Central memory CD4-positive, alpha-beta T cell (primary cell): Measurements from ENCODE around the gene SYCP2.

Source experiments
- DNase-seq: peaks from one replicate; pipeline ENCODE4 v3.0.0; 2022

The SYCP2 gene

DNA sequence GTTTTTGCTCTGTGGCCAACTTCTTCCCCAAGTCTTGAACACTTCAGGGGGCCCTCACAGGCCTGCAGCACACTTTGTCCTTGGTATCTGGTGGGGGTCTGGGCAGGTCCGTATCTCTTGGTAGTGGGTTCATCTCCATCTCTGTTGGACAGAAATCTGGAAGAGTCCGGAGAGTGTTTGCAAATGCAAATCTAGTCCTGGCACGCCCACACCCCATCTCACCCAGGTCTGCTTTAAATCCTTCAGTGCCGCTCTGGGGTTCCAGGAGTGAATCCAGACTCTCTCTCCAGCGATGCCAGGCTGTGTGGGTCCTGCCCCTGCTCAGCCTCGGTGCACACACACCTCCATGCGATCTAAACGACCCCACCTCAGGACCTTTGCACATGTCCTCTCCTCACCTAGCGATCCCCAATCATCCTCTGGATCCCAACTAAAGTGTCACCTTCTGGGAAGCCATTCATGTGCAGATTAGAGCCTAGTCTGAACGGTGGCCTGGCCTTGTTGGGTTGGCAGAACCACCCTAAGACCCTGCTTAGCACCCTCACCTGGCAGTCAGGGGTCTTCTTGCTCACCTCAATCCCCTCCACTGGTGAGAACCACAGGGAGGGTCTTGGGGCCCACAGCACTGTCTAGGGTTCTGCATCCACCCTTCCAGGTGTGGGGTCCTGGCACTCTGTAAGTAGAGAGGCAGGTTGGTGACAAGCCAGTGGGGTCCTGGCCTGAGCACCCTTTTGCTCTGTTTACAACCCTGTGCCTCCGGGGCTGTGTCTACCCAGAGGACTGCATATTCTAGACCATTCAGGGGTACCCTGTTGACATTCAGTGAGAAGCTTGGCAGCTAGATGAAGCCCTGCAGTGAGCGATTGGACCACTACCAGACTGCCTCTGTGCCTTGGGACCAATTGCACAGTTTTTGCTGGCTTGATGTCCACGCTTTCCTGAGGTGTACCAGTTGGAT lies 100.8 kb downstream of the SYCP2 start:
- no peak for DNase-seq

DNA sequence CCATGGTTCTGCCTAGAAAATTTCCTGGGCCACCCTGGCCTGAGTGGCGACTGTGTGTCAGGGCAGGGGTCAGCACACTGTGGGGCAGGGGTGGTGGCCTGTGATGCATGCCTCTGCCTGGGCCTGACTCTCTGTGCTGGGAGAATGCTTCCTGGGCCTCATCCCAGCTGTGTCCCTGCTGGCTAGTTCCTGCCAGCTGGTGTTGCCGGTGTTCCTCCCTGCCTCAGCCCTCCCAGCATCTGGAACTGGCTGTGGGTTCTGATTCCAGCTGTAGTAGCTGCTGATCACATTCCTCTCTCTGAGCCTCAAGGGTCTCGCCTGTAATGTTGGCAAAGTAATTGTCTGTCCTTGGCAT lies 101.5 kb downstream of the SYCP2 start:
- no peak for DNase-seq

DNA sequence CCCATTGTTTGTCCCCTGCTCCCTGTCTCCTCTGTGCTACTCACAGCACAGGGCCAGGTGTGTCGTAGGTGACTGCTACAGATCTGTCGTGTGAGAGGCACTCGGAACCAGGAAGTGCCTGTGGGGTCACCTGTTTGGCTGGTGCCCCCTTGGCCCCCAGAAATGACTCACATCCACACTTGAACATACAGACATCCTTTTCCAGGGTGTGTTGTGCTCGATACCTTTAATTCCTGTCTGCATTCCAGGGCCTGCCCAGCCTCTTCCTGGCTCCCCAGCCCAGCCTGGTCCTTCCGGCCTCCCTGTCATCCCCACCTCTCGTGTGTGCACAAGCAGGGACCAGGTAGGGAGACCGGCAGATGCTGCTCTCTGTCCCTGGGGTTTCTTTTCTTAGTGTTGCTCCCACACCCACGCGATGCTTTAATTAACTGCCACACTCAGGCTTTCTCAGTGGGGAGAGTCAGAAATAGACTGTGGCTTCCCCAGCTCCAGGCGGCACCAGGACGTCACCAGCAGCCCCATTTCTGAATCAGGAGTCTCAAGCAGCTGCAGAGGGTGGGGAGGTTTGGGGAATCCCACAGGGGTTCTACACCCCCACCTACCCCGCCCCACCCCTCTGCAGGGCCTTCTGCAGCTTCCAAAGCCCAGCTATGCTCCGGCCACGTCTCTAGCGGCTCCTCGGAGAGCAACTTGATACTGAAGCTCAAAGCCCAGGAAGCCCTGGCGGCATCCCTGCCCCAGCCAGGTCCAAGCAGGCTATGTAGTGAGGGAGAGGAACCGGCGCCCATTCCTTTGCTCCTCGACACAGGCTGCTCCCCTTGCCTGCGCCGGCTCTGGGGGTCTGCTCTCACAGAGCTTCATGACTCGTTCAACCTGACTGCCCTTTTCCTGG lies 102.2 kb downstream of the SYCP2 start:
- no peak for DNase-seq

DNA sequence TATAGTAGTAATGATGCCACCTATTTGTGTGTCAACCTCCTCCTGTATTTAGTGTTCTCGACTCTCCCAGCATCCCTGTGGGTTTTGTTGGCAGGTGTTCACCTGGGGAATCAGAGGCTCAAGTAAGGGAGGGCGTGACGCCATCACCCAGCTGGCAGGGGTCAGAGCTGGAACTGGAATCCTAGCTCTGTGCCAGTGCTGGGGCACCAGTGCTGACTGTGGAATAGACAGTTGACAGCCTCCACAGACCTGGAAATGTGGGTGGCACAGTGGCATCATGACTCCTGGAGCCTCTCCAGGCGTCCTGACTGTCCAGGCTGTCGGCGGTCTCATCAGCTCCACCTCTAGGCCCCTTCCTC lies 102.8 kb downstream of the SYCP2 start:
- no peak for DNase-seq

DNA sequence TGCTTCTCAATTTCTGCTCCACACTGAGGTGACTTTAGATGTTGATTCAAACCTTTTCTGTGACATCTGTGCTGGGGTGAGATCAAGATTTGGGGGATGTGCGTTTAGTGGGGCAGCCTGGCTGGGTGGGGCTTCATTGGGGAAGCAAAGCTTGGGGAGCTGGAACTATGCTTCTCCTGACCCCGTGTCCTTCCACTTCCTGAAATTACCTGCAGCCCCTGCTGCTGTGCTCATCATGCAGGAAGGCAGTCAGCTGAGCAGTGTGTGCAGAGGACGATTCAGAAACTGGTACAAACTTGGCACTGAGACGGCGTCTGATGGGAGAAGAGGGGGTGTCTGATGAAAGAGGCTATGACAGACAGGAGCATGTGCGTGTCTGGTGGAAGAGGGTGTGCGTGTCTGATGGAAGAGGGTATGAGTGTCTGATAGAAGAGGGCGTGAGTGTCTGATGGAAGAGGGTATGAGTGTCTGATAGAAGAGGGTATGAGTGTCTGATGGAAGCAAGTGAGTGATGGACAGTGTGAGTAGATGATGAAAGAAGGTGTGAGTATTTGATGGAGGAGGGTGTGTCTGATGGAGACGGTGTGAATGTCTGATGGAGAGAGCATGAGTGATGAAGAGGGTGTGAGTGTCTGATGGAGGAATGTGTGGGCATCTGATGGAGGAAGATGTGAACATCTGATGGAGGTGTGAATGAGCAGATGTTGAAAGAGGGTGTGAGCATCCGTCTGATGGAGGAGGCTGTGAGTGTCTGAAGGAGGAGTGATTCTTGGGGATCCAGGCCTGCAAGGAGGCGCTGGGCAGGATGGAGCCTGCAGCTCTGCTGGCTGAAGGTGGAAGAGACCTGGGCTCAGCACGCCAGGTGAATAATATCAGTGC lies 103.4 kb downstream of the SYCP2 start:
- no peak for DNase-seq

DNA sequence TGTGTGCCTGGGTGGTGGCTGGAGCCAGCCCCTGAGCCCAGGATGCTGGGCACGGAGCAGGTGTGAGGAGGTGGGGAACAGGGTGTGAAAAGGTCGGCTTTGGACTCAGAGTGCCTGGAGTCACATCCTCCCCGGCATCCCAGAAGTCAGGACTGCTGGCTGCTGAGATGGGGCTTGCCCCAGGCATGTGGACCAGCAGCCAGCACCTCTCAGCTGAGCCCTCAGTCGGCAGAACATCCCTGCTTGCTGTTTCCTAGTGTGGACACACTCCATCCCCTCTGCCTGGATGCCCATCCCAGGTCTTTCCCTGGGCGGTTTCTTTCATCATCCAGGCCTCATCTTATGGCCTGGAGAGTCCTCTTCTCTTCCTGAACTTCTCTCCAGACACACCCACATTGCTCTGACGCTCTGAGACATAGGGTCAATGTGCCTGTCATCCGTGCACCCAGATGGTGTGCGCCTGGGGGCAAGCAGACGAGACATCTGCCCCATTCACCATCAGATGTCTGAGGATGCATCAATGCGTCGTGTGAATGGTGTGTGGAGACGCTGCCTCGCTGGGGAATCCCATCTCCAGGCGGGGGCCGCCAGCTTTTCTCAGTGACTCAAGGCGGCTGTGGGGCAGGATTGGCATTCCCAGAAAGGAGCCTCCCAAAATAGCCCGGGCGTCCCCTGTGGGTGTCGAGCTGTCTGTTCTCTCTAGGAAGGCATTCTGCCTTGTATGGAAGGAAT lies 104.2 kb downstream of the SYCP2 start:
- DNase-seq: no peak

DNA sequence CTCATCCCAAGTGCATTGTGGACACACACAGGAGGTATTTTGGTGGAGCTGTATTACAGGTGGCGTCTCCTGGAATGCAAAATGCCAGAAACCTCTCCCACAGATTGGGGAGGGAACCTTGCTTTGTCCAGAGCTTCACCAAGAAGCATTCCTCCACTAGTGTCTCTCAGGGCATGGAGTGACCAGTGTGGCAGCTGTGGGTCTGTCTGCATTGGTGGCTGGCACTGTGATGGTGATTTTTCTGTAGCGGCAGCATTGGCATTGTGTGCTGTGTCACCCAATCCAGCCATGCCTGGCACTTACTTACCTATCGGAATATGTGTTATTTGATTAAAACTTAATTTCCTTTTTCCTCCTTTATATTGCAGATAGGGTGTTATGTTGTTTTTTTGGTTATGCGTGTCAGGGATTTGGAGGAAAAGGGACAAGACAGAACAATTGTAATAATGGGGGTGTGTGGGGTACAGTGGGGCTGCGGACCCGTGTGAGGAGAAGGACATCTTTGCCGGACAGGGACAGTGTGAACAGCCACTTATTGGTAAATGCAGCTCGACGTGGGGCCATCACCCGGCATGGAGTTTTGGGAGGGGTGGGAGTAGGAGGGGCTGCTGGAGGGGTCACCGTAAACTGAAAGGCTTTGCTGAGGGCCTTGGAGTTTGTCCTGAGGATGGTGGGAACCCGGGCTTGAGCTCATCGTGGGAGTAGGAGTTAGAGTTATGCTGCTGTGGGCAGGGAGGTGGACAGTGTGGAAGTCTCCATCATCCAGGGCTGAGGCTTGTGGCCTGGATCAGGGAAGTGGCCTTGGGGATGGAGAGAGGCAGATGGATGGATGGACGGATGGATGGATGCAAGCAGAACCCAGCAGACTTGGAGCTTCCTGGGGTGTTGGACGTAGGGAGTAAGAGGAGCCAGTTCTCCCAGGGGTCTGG lies 105.0 kb downstream of the SYCP2 start:
- DNase-seq: no peak

DNA sequence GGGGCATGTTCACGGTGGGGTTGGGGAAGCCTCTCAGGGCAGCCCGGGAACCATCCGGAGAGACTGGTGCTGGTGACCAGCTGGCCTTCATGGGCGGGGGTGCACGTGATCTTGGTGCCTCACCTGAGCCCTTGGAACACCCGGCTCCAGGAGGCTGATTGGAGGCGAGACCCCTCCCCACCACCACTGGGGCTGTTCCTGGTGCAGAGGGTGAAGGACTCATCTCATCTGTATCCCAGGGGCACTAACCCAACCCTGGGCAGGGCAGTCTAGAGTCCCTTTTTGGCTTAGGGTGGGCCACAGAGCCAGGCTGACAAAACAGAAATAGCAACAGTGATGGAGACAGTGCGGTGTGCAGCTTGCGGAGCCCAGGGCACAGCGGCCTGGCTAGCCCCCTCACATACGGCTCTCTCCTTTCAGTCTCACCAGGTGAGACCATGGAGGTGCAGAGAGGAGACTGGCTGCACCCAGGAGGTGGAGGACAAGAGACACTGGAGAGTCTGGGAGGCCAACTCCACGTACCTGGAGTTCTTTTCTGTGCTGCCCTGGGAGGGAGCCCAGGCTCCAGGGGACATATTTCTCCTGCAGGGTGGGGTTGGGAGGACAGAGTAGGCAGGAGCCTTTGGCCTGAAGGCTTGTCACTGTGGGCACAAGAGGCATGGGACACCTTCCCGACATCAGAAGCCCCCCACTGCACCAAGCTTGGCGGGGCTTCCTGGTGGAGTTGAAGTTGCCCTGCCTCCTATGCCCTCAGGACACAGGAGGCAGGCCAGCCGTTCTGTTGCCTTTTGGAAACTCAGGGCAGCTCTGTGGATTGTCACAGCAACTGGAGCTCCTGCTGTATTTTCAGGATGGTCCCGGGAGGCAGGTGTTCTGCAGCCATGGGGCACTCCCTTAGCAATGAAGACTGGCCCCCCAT lies 106.0 kb downstream of the SYCP2 start:
- no peak for DNase-seq

DNA sequence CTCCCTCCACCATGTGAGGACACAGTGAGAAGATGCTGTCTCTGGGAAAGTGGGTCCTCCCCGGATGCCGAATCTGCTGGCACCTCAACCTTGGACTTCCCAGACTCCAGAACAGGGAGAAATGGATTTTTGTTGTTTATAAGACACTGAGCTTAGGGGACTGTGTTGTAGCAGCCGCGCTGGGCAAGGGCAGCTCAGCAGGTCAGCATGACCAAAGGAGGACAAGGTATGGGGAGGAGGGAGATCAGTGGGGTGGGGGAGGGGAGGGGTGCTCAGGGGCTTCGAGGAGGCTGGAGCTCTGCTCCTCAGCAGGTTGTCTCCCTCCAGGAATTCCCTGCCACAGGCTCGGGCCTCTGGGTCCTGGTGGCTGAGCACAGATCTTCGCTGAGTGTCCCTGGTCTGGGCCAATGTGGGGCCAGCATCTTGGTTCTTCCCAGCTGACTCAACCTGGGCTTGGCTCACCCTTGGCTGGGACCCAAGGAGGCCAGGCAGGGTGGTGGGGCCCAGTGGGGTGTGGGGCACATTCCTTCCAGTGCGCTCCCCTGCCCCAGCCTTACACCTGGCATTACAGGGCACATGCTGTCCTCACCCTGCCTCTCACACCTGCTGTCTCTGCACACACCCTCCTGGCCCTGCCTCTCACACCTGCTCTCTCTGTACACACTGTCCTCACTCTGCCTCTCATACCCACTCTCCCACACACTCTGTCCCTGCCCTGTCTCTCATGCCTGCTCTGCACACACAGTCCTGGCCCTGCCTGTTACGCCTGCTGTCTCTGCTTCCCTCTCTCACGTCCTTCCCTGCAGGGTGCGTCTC lies 107.3 kb downstream of the SYCP2 start:
- DNase-seq: no peak

DNA sequence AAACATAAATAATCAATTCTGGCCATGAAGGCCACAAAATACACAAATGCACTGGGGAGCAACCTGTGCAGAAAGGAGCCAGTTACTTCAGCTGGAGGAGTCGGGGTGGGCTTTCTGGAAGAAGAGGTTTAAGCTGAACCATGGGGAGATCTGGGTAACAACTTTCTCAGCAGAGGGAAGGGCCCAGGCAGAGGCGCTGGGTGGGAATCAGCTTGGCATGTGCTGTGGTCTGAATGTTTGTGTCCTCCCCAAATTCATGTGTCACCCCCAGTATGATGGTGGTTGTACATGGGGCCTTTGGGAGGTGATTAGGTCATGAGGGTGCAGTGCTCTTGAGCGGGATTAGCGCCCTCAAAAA lies 107.9 kb downstream of the SYCP2 start:
- no peak for DNase-seq

DNA sequence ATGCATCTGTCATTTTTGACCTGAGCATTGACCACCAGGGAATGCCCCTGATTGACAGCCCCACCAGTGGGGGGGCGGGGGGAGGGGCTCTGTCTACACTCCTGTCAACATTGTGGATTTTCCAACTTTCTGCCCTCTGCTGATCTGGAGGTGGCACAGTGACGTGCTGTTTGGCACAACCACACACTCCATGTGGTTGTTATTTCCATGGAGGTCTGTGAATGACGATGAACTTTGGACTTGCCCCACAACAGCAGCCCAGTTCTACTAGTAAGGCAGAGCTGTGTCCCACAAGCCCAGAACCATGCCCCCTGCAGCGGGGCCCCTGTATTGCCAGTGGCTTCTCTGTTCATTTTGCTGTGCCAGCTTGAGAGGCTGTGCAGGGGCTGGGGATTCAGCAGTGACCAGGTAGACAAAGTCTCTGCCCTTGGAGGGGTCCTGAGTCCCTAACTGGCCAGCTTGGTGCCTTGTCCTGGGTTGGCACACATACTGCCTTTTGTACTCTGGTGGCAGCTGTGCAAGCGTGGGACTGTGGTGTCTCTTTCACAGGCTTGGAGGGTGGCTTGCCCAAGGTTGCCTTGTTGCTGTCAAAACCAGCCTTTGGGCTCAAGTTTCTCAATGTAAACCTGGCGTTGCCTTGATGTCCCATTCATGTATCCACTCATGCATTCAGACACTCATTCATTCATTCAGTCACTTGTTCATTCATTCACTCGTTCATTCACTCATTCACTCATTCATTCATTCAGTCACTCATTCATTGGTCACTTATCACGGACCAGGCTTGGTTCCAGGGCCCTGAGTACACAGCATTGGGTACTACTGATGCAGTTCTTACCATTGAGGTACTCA lies 108.5 kb downstream of the SYCP2 start:
- DNase-seq: no peak

DNA sequence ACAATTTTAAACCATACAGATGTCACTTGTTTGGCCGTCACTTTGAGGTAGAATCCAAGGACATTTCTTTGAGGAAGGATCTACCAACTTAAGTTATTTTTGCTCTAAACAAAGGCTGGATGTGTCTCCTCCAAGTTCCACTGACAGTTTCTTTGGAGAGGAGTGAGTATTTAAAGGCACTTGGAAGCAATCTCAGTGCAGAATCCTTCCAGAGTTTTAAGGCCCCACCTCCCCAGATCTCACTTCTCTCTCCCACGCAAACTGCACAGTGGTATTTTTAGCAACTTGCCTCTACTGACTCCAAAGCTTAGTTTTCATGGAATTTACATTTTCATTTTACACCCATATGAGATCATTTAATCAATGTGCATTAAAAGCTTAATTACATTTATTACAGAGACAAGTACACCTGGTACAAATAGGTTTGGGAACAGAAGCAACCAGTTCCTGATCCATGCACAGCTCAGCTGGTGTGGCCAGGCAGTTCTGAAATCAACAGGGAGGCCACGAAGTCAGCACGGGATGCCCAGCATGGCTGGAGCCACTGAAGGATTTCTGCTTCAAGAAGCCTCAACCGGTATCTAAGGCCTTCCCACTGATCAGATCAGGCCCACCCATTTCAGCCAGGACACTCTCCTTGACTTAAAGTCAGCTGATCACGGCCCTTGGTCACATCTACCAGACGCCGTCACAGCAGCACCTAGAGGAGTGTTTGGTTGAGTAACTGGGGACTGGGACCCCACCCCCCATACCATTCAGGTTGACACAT lies 109.8 kb downstream of the SYCP2 start:
- DNase-seq: no peak

DNA sequence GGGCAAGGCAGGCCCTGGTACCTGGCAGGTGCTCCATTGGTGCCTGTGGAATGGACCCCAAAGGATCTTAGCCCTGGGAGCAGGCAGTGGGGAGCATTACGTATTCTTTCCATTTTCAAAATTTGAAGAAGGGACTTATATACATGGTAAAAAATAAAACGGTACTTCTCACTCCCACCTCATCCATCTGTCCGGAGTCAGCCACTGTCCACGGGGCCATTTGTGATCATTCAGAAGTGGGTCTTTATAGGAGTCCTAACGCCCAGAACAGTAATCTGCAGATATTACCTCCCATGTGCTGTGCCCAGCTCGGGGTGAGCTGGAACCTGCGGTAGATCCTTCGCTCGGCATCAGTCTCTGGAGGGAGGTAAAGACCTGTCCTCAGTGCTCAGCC lies 110.4 kb downstream of the SYCP2 start:
- no peak for DNase-seq

DNA sequence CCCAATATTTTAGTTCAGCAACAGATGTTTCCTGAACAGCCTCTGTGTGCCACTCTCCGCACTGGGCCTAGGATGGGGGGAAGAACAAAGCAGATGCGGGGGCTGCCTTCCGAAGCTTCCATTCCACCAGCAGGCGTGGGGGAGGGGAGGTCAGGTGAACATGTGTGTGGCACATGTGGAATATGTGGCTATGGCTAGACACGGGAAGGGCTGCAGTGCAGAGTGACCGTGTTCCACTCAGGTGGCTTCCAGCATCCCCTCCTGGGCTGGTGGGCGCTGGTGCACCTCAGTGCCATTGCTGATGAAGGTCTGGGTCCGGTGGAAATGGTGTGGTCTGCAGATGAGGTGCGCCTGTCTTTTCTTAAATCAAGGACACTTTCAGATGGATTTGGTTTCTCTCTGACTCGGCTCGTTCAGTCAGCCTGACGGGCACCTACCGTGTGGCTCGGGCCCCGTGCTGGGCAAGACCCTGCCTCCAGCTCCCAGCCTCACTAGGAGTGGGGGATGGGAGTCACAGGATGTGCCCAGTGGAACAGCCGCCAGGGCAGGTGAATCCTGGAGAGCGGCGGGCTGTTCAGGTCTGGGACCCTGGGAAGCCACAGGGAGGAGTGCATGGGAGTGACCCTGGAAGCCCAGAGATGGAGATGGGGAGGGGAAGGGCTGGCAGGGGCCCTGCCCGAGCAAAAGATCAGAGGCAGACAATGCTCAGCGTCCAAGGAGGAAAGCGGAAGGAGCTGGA lies 111.0 kb downstream of the SYCP2 start:
- no peak for DNase-seq

DNA sequence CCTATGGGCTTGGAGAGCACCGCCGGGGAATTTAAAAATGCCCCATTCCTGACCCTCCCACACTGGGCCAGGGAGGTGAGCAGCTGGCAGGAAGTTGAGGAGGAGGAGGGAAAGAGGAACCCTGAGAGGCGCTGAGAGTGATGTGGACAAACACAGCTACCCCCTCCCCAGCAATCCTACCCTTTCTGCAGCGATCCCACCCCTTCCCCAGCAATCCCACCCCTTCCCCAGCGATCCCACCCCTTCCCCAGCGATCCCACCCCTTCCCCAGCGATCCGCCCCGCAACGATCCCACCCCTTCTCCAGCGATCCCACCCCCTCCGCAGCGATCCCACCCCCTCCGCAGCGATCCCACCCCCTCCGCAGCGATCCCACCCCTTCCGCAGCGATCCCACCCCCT lies 111.6 kb downstream of the SYCP2 start:
- DNase-seq: no peak

DNA sequence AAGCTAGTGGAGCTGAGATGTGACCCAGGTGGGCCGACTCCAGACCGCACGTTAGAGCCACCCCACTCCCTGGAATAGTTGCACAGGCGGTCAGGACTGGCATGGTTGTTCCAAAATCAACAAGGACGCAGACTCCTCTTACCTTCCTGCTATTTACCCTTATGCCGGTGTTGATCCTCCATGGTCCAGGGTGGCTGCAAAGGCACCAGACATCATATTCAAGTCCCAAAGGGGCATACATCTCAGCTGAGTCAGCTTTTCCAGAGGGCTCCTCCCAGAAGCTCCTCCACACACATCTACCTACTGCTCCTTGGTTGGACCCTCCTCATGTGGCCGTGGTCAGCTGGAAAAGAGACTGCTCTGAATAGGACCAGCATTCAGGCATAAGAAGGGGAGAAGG lies 112.2 kb downstream of the SYCP2 start:
- DNase-seq: no peak
